Right renal pelvis (tissue), 4 donors: ENCODE results near the gene LRRC37A3. TPM values are rescaled to one million over a fixed set of nuclear protein-coding genes. Genes with fewer than 3 reads are reported as not detected.
A peak's percentile ranks its signal among the peaks of the same experiment; 100 is the strongest.
"Not testable (repeated sequence)": the region's sequence is repeated elsewhere in the genome, so short reads cannot be mapped to it uniquely, and the experiment has no call there.

ENCODE experiments used
- DNase-seq, 4 donors: peaks; one replicate each; pipeline ENCODE4 v3.0.0-alpha.2; 2013; ENCODE audit warnings: low read depth in 4 of 4, low spot score in 3 of 4, missing footprints in 1 of 4
- polyA plus RNA-seq, 4 donors: library from polyadenylated mRNA; unstranded; fragments of 120-200 nt; gene quantifications; one replicate each; pipeline ENCODE4 v1.2.1, GENCODE V29; 2013; ENCODE audit not compliant: insufficient read length in 4 of 4

LRRC37A3 gene
- polyA plus RNA-seq, 4 donors: 18.5 to 28.8 (median 21.6) TPM

- peak; percentile 26 to 51 (median 38) for DNase-seq
Measured at GRCh38 chr17:64837018-64837761, 82.1 kb downstream of the LRRC37A3 start.

- DNase-seq: not testable (repeated sequence)
Measured at GRCh38 chr17:64836623-64837017, 82.7 kb downstream of the LRRC37A3 start.

GRCh38 chr17:64834060-64834459 is 85.2 kb downstream of the LRRC37A3 start:
- DNase-seq: not testable (repeated sequence)

GRCh38 chr17:64830631-64831040 is 88.6 kb downstream of the LRRC37A3 start:
- DNase-seq: not testable (repeated sequence)

GRCh38 chr17:64829824-64830630 is 89.3 kb downstream of the LRRC37A3 start:
- not testable (repeated sequence) for DNase-seq

GRCh38 chr17:64829068-64829467 is 90.2 kb downstream of the LRRC37A3 start:
- DNase-seq: not testable (repeated sequence)

- not testable (repeated sequence) for DNase-seq
Measured at GRCh38 chr17:64818904-64819303, 100.4 kb downstream of the LRRC37A3 start.

- not testable (repeated sequence) for DNase-seq
Measured at GRCh38 chr17:64815833-64816198, 103.5 kb downstream of the LRRC37A3 start.

- not testable (repeated sequence) for DNase-seq
Measured at GRCh38 chr17:64814993-64815832, 104.1 kb downstream of the LRRC37A3 start.

GRCh38 chr17:64808178-64808977 is 110.9 kb downstream of the LRRC37A3 start:
- not testable (repeated sequence) for DNase-seq

Other genes starting within 250 kb of the LRRC37A3 start
- gene GNA13, start 137.3 kb upstream of the LRRC37A3 start, polyA plus RNA-seq: 10 to 100 TPM; 62.3 to 79.8 (median 78.6) TPM
- gene RGS9, start 217.9 kb upstream of the LRRC37A3 start, polyA plus RNA-seq: 10 to 100 TPM; 12.2 to 16.5 (median 14.6) TPM